Measurements from ENCODE around the gene FIGN.

FIGN gene

DNA sequence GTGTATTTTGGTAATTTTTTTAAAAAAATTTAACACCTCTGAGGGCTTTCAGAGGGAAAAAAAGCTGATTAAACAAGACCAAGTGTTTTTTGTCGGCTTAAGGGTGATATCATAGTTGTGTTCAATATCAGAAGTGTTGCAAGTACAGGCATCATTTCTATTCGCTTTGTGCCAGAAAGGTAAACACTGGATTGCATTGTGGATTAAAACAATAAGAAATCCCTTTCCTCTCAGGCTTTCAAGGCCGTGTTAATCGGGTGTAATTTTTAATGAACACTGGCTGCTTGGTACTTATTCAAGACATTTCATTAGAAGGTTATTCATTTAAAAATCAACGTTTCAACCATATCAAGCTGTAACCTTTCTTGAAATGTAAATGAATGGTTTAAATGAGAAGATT, 18.3 kb downstream of the FIGN start:
- Histone ChIP-seq H3K27ac (ENCODE audit: insufficient read depth in 1 of 2, low read depth in 1 of 2, low read length in 2 of 2, poor library complexity in 1 of 2, severe bottlenecking in 2 of 2) (no peak overlapping the region), H3K9me3 (ENCODE audit: control extremely low read depth in 1 of 5, control insufficient read depth in 4 of 5, insufficient read depth in 2 of 5, low read depth in 1 of 5, low read length in 4 of 5) (no peaks in the 10 kb centered on the region), H3K36me3 (ENCODE audit: control insufficient read depth in 4 of 4, insufficient read depth in 4 of 4, low read length in 3 of 4) (no peaks in the 10 kb centered on the region), H3K4me1 (ENCODE audit: control extremely low read depth in 1 of 4, control insufficient read depth in 4 of 4, insufficient read depth in 4 of 4, low read length in 3 of 4) (no peaks in the 10 kb centered on the region), H3K4me3 (ENCODE audit: control insufficient read depth in 1 of 7, extremely low read depth in 1 of 7, insufficient read depth in 4 of 7, low read depth in 2 of 7, low read length in 6 of 7) (no peak overlapping the region), H3K27me3 (replicated peaks in 2 of 5; ENCODE audit: control insufficient read depth in 4 of 5, insufficient read depth in 5 of 5, low read length in 4 of 5) (peaks cover 0 to 5% (median 3%) of the 10 kb centered on the region in 5 experiments)
- WGBS (ENCODE audit: insufficient coverage): 88% methylated on average over 1 of the region's 5 CpGs
- ChIA-PET POLR2A (no interaction called here), CTCF (no interaction called here)
- DNase-seq: no peak

- Histone ChIP-seq H3K4me1 (ENCODE audit: control extremely low read depth in 1 of 4, control insufficient read depth in 4 of 4, insufficient read depth in 4 of 4, low read length in 3 of 4) (no peaks in the 10 kb centered on the region), H3K27me3 (replicated peaks in 2 of 5; ENCODE audit: control insufficient read depth in 4 of 5, insufficient read depth in 5 of 5, low read length in 4 of 5) (peaks cover 0 to 5% (median 3%) of the 10 kb centered on the region in 5 experiments), H3K36me3 (ENCODE audit: control insufficient read depth in 4 of 4, insufficient read depth in 4 of 4, low read length in 3 of 4) (no peaks in the 10 kb centered on the region), H3K9me3 (ENCODE audit: control extremely low read depth in 1 of 5, control insufficient read depth in 4 of 5, insufficient read depth in 2 of 5, low read depth in 1 of 5, low read length in 4 of 5) (no peaks in the 10 kb centered on the region), H3K27ac (ENCODE audit: insufficient read depth in 1 of 2, low read depth in 1 of 2, low read length in 2 of 2, poor library complexity in 1 of 2, severe bottlenecking in 2 of 2) (no peak overlapping the region), H3K4me3 (ENCODE audit: control insufficient read depth in 1 of 7, extremely low read depth in 1 of 7, insufficient read depth in 4 of 7, low read depth in 2 of 7, low read length in 6 of 7) (no peak overlapping the region)
- no peak for DNase-seq
- WGBS (ENCODE audit: insufficient coverage): 80% methylated on average over 1 of the region's 2 CpGs
- ChIA-PET POLR2A (no interaction called here), CTCF (no interaction called here)
Observed at GRCh38 chr2:163716101-163716500, 19.7 kb downstream of the FIGN start.

- no peak for DNase-seq
- H3K4me3 ChIP-seq (ENCODE audit: control insufficient read depth in 1 of 7, extremely low read depth in 1 of 7, insufficient read depth in 4 of 7, low read depth in 2 of 7, low read length in 6 of 7): no peak overlapping the region
- no peaks in the 10 kb centered on the region for H3K9me3 ChIP-seq (ENCODE audit: control extremely low read depth in 1 of 5, control insufficient read depth in 4 of 5, insufficient read depth in 2 of 5, low read depth in 1 of 5, low read length in 4 of 5)
- H3K36me3 ChIP-seq (ENCODE audit: control insufficient read depth in 4 of 4, insufficient read depth in 4 of 4, low read length in 3 of 4): no peaks in the 10 kb centered on the region
- POLR2A ChIA-PET: no interaction called here
- H3K27ac ChIP-seq (ENCODE audit: insufficient read depth in 1 of 2, low read depth in 1 of 2, low read length in 2 of 2, poor library complexity in 1 of 2, severe bottlenecking in 2 of 2): no peak overlapping the region
- WGBS (ENCODE audit: insufficient coverage): no CpG with 5 or more reads among the region's 1 CpG
- H3K4me1 ChIP-seq (ENCODE audit: control extremely low read depth in 1 of 4, control insufficient read depth in 4 of 4, insufficient read depth in 4 of 4, low read length in 3 of 4): no peaks in the 10 kb centered on the region
- CTCF ChIA-PET: no interaction called here
- H3K27me3 ChIP-seq (replicated peaks in 2 of 5; ENCODE audit: control insufficient read depth in 4 of 5, insufficient read depth in 5 of 5, low read length in 4 of 5): peaks cover 0 to 5% (median 3%) of the 10 kb centered on the region in 5 experiments
Observed at GRCh38 chr2:163715668-163716067, 20.1 kb downstream of the FIGN start.

DNA sequence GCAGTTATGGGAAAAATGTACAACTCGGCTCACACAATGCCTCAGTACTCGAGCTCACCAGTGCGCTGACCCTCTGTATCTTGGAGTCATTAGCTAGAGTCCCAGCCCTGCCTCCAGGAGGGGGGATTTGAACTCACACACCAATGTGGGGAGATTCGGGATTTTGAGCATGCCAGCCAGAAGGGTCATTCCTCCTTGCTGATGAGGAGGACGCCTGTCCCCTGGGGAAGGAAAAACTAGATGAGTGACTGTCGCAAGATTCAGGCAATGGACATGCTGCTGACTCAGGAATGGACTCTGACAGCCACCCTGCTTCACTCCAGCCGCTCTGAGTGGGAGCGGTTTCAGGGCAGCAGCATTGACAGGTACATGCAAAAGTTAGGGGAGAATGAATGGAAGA, 20.6 kb downstream of the FIGN start:
- Histone ChIP-seq H3K27me3 (replicated peaks in 2 of 5; ENCODE audit: control insufficient read depth in 4 of 5, insufficient read depth in 5 of 5, low read length in 4 of 5) (peaks cover 0 to 5% (median 3%) of the 10 kb centered on the region in 5 experiments), H3K36me3 (ENCODE audit: control insufficient read depth in 4 of 4, insufficient read depth in 4 of 4, low read length in 3 of 4) (no peaks in the 10 kb centered on the region), H3K9me3 (ENCODE audit: control extremely low read depth in 1 of 5, control insufficient read depth in 4 of 5, insufficient read depth in 2 of 5, low read depth in 1 of 5, low read length in 4 of 5) (no peaks in the 10 kb centered on the region), H3K27ac (ENCODE audit: insufficient read depth in 1 of 2, low read depth in 1 of 2, low read length in 2 of 2, poor library complexity in 1 of 2, severe bottlenecking in 2 of 2) (no peak overlapping the region), H3K4me1 (ENCODE audit: control extremely low read depth in 1 of 4, control insufficient read depth in 4 of 4, insufficient read depth in 4 of 4, low read length in 3 of 4) (no peaks in the 10 kb centered on the region), H3K4me3 (ENCODE audit: control insufficient read depth in 1 of 7, extremely low read depth in 1 of 7, insufficient read depth in 4 of 7, low read depth in 2 of 7, low read length in 6 of 7) (no peak overlapping the region)
- DNase-seq: no peak
- ChIA-PET POLR2A (no interaction called here), CTCF (interaction anchor here (1.0 kb wide), 1 partner anchor 16 kb away, joined by 3 read pairs; no protein-coding TSS in a partner anchor)
- 98% methylated on average over 6 of the region's 8 CpGs for WGBS (ENCODE audit: insufficient coverage)

DNA sequence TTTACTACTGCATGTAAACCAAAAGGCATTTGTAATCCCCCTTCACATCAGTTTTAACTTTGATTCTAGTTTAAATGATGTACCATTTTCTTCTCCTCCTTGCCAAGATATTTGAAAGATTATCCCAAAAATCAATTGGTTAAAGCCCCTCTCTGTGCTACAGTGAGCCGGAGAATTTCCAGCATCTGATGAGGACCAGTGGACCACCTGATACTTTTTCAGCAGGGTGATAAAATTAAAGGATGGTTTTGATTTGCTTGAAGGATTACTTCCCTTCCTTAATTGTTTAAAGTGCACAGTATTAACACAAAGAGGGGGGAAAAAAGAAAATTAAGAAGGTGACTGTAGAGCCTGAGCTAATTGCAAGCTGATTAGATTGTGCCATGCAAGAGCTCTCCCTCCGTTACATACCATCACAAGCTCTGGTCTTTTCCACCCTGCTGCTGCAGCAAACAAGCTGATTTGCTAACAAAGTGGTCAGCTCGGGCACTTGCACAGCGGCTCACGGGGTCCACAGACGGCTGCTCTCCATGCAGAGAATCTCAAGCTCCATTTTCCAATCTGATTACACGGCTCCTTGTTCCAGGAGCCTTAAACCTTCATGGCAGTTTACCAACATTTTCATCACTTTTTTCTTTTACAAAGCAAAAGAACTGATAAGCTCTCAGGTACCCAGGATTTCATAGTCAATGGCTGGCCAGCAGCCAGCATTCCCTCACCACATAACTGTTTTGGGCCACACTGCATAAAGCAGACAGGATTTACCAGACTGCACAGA, 22.1 kb downstream of the FIGN start:
- Histone ChIP-seq H3K36me3 (ENCODE audit: control insufficient read depth in 4 of 4, insufficient read depth in 4 of 4, low read length in 3 of 4) (no peaks in the 10 kb centered on the region), H3K4me3 (ENCODE audit: control insufficient read depth in 1 of 7, extremely low read depth in 1 of 7, insufficient read depth in 4 of 7, low read depth in 2 of 7, low read length in 6 of 7) (no peak overlapping the region), H3K27me3 (replicated peaks in 2 of 5; ENCODE audit: control insufficient read depth in 4 of 5, insufficient read depth in 5 of 5, low read length in 4 of 5) (peaks cover 0 to 5% (median 3%) of the 10 kb centered on the region in 5 experiments), H3K9me3 (ENCODE audit: control extremely low read depth in 1 of 5, control insufficient read depth in 4 of 5, insufficient read depth in 2 of 5, low read depth in 1 of 5, low read length in 4 of 5) (no peaks in the 10 kb centered on the region), H3K27ac (ENCODE audit: insufficient read depth in 1 of 2, low read depth in 1 of 2, low read length in 2 of 2, poor library complexity in 1 of 2, severe bottlenecking in 2 of 2) (no peak overlapping the region), H3K4me1 (ENCODE audit: control extremely low read depth in 1 of 4, control insufficient read depth in 4 of 4, insufficient read depth in 4 of 4, low read length in 3 of 4) (no peaks in the 10 kb centered on the region)
- ChIA-PET POLR2A (no interaction called here), CTCF (interaction anchor here (1.0 kb wide), 1 partner anchor 14 kb away, joined by 3 read pairs; no protein-coding TSS in a partner anchor)
- no peak for DNase-seq
- WGBS (ENCODE audit: insufficient coverage): 73% methylated on average over 7 of the region's 7 CpGs

- Histone ChIP-seq H3K9me3 (ENCODE audit: control extremely low read depth in 1 of 5, control insufficient read depth in 4 of 5, insufficient read depth in 2 of 5, low read depth in 1 of 5, low read length in 4 of 5) (no peaks in the 10 kb centered on the region), H3K4me1 (ENCODE audit: control extremely low read depth in 1 of 4, control insufficient read depth in 4 of 4, insufficient read depth in 4 of 4, low read length in 3 of 4) (no peaks in the 10 kb centered on the region), H3K27ac (ENCODE audit: insufficient read depth in 1 of 2, low read depth in 1 of 2, low read length in 2 of 2, poor library complexity in 1 of 2, severe bottlenecking in 2 of 2) (no peak overlapping the region), H3K27me3 (replicated peaks in 2 of 5; ENCODE audit: control insufficient read depth in 4 of 5, insufficient read depth in 5 of 5, low read length in 4 of 5) (peaks cover 0 to 5% (median 3%) of the 10 kb centered on the region in 5 experiments), H3K4me3 (ENCODE audit: control insufficient read depth in 1 of 7, extremely low read depth in 1 of 7, insufficient read depth in 4 of 7, low read depth in 2 of 7, low read length in 6 of 7) (no peak overlapping the region), H3K36me3 (ENCODE audit: control insufficient read depth in 4 of 4, insufficient read depth in 4 of 4, low read length in 3 of 4) (no peaks in the 10 kb centered on the region)
- no peak for DNase-seq
- POLR2A ChIA-PET: no interaction called here
- CTCF ChIA-PET: no interaction called here
- WGBS (ENCODE audit: insufficient coverage): no CpG with 5 or more reads among the region's 5 CpGs
Observed at GRCh38 chr2:163711699-163712098, 24.1 kb downstream of the FIGN start.

GRCh38 chr2:163711258-163711657, 24.6 kb downstream of the FIGN start:
- Histone ChIP-seq H3K4me1 (ENCODE audit: control extremely low read depth in 1 of 4, control insufficient read depth in 4 of 4, insufficient read depth in 4 of 4, low read length in 3 of 4) (no peaks in the 10 kb centered on the region), H3K27ac (ENCODE audit: insufficient read depth in 1 of 2, low read depth in 1 of 2, low read length in 2 of 2, poor library complexity in 1 of 2, severe bottlenecking in 2 of 2) (no peak overlapping the region), H3K4me3 (ENCODE audit: control insufficient read depth in 1 of 7, extremely low read depth in 1 of 7, insufficient read depth in 4 of 7, low read depth in 2 of 7, low read length in 6 of 7) (no peak overlapping the region), H3K27me3 (replicated peaks in 2 of 5; ENCODE audit: control insufficient read depth in 4 of 5, insufficient read depth in 5 of 5, low read length in 4 of 5) (peaks cover 0 to 5% (median 3%) of the 10 kb centered on the region in 5 experiments), H3K9me3 (ENCODE audit: control extremely low read depth in 1 of 5, control insufficient read depth in 4 of 5, insufficient read depth in 2 of 5, low read depth in 1 of 5, low read length in 4 of 5) (no peaks in the 10 kb centered on the region), H3K36me3 (ENCODE audit: control insufficient read depth in 4 of 4, insufficient read depth in 4 of 4, low read length in 3 of 4) (no peaks in the 10 kb centered on the region)
- POLR2A ChIA-PET: no interaction called here
- WGBS (ENCODE audit: insufficient coverage): 100% methylated on average over 2 of the region's 4 CpGs
- DNase-seq: no peak
- CTCF ChIA-PET: no interaction called here
